ENCODE data around the gene NUP85. TPM values are rescaled to one million over a fixed set of nuclear protein-coding genes. Genes with fewer than 3 reads are reported as not detected.
"Not testable (repeated sequence)": the region's sequence is repeated elsewhere in the genome, so short reads cannot be mapped to it uniquely, and the experiment has no call there.

The NUP85 gene
- total RNA-seq (98.3 and 105 TPM in 2 replicates), polyA plus RNA-seq (116 and 120 TPM in 2 replicates), polyA minus RNA-seq (75.2 and 106 TPM in 2 replicates), Bru-seq, nascent RNA (percentile 86 among the genes with signal in this experiment), BruChase-seq, experiment 1, labeled RNA remaining after a 6-hour chase (percentile 91 among the genes with signal in this experiment), BruChase-seq, experiment 2, labeled RNA remaining after a 2-hour chase (percentile 95 among the genes with signal in this experiment)
- 76.5 and 96.6 TPM in 2 replicates for polyA plus RNA-seq (2011; cell fraction: cytosol; rRNA removed)
- polyA plus RNA-seq (2011; cell fraction: nucleus; rRNA removed): 345 and 386 TPM in 2 replicates
- 63.7 and 73.8 TPM in 2 replicates for polyA plus RNA-seq (2012)
- polyA minus RNA-seq (2011; cell fraction: cytosol; rRNA and poly(A)+ RNA removed): 50.6 TPM
- polyA minus RNA-seq (2011; cell fraction: nucleus; rRNA and poly(A)+ RNA removed): 58.3 and 81.4 TPM in 2 replicates
- long read RNA-seq, transcript NUP85-210 (18 exons, 1,890 nt): minor isoform, 7 of 124 reads
- long read RNA-seq, transcript NUP85-201 (19 exons, 2,121 nt): major isoform, 81 of 124 reads
- long read RNA-seq, partial matches to known transcripts: 21 of 124 reads
- long read RNA-seq, other reads (novel, unspliced or antisense): 13 of 124 reads

GRCh38 chr17:75205037-75205792 is at the start of gene NUP85:
TSS of gene NUP85 (plus strand) at chr17:75205679. CDS start at chr17:75205762, 83 bp downstream.
- Histone ChIP-seq H3K79me2 (ENCODE audit: control insufficient read depth, insufficient read depth, low read length) (peaks cover 29% of the 10 kb centered on the region), H3K9me3 (replicated peaks; ENCODE audit: control insufficient read depth, insufficient read depth, low read length) (no peaks in the 10 kb centered on the region), H3K4me2 (ENCODE audit: insufficient read depth, low read length) (peak within 1 kb of the TSS; percentile 83), H3K4me1 (ENCODE audit: control insufficient read depth, extremely low read depth, insufficient read depth, low read length) (peaks cover 2% of the 10 kb centered on the region), H3K27me3 (ENCODE audit: control insufficient read depth in 2 of 2, insufficient read depth in 2 of 2, low read length in 2 of 2) (no peaks in the 10 kb centered on the region), H3K9ac (replicated peaks; ENCODE audit: extremely low read depth, insufficient read depth, low read length) (peak within 1 kb of the TSS; percentile 96), H3K36me3 (ENCODE audit: control insufficient read depth in 2 of 2, extremely low read depth in 1 of 2, insufficient read depth in 2 of 2, low read length in 2 of 2) (peaks cover 0 to under 1% of the 10 kb centered on the region in 2 experiments), H4K20me1 (replicated peaks; ENCODE audit: control insufficient read depth, extremely low read depth, insufficient read depth, low read length) (no peaks in the 10 kb centered on the region), H3K4me3 (replicated peaks in 1 of 3; ENCODE audit: insufficient read depth in 1 of 3, low read depth in 1 of 3, low read length in 3 of 3) (peak within 1 kb of the TSS; percentile 58 to 91 (median 85)), H2AFZ (ENCODE audit: low read depth, low read length) (peak within 1 kb of the TSS; percentile 93), H3K27ac (ENCODE audit: insufficient read depth, low read depth, low read length) (peak within 1 kb of the TSS; percentile 90), H3K9me1 (replicated peaks; ENCODE audit: control insufficient read depth, extremely low read depth, insufficient read depth, low read length) (no peaks in the 10 kb centered on the region)
- dilution Hi-C loops (cut with MboI; ENCODE audit: extremely low pct_ligation_motif_present, low sequenced_read_pairs): no loop called here
- CTCF ChIA-PET: interaction anchor here (1.0 to 9.1 kb wide), 7 partner anchors 33 to 244 kb away, joined by 3 to 257 read pairs (median 4); partner anchors contain the start of gene MRPL58
- intact Hi-C loops (cut with micrococcal nuclease): loop anchor here (1.0 kb wide), 3 partner anchors 22 to 91 kb away; partner anchors contain the start of gene JPT1
- TF ChIP-seq JUN (IDR thresholded peaks at IDR 0.05; ENCODE audit: borderline replicate concordance, insufficient read depth, insufficient read length, low read depth) (no peak), EZH2 (IDR thresholded peaks at IDR 0.05; ENCODE audit: borderline replicate concordance, low read depth, low read length, severe bottlenecking) (no peak), MAX (IDR thresholded peaks at IDR 0.05; ENCODE audit: insufficient read depth, insufficient read length) (peak; percentile 33), POLR2AphosphoS5 (IDR thresholded peaks at IDR 0.05; ENCODE audit: insufficient read depth, low read depth, low read length) (peak; percentile 87), MYC (IDR thresholded peaks at IDR 0.05; ENCODE audit: low read depth, low read length) (no peak), CTCF (IDR thresholded peaks at IDR 0.05; ENCODE audit: extremely low read depth in 1 of 2, insufficient read depth in 1 of 2, low read depth in 1 of 2, low read length in 2 of 2) (no peak), FOS (IDR thresholded peaks at IDR 0.05; ENCODE audit: borderline replicate concordance, insufficient read depth, low read length) (no peak), POLR2A (IDR thresholded peaks at IDR 0.05; ENCODE audit: low read depth, low read length) (peak; percentile 88), GATA2 (IDR thresholded peaks at IDR 0.05; ENCODE audit: insufficient read depth, insufficient read length, low read depth, low read length) (no peak)
- DNase-seq (ENCODE audit: low read depth, low spot score) (peak; percentile 96), FAIRE-seq (peak; percentile 92)
- POLR2A ChIA-PET: no interaction called here
- BruUV-seq (replicated peaks): TSS peak; percentile 98

GRCh38 chr17:75158480-75158879 is 47.0 kb upstream of the NUP85 start:
- peaks cover 23% of the 10 kb centered on the region for H3K4me1 ChIP-seq (ENCODE audit: control insufficient read depth, extremely low read depth, insufficient read depth, low read length)
- H3K79me2 ChIP-seq (ENCODE audit: control insufficient read depth, insufficient read depth, low read length); H2AFZ ChIP-seq (ENCODE audit: low read depth, low read length); dilution Hi-C loops (cut with MboI; ENCODE audit: extremely low pct_ligation_motif_present, low sequenced_read_pairs); intact Hi-C loops (cut with micrococcal nuclease); H3K27me3 ChIP-seq (ENCODE audit: control insufficient read depth in 2 of 2, insufficient read depth in 2 of 2, low read length in 2 of 2); H3K36me3 ChIP-seq (ENCODE audit: control insufficient read depth in 2 of 2, extremely low read depth in 1 of 2, insufficient read depth in 2 of 2, low read length in 2 of 2); POLR2A ChIA-PET; H3K9ac ChIP-seq (replicated peaks; ENCODE audit: extremely low read depth, insufficient read depth, low read length); H3K9me3 ChIP-seq (replicated peaks; ENCODE audit: control insufficient read depth, insufficient read depth, low read length); FAIRE-seq; H3K9me1 ChIP-seq (replicated peaks; ENCODE audit: control insufficient read depth, extremely low read depth, insufficient read depth, low read length); H4K20me1 ChIP-seq (replicated peaks; ENCODE audit: control insufficient read depth, extremely low read depth, insufficient read depth, low read length); BruUV-seq (replicated peaks); H3K4me2 ChIP-seq (ENCODE audit: insufficient read depth, low read length); H3K4me3 ChIP-seq (replicated peaks in 1 of 3; ENCODE audit: insufficient read depth in 1 of 3, low read depth in 1 of 3, low read length in 3 of 3): not testable (repeated sequence)
- H3K27ac ChIP-seq (ENCODE audit: insufficient read depth, low read depth, low read length): peak overlapping the region; percentile 87
- CTCF ChIA-PET: interaction anchor here (2.3 kb wide), 1 partner anchor 44 kb away, joined by 15 read pairs; no protein-coding TSS in a partner anchor
- peak; percentile 26 for DNase-seq (ENCODE audit: low read depth, low spot score)
